A673 (cell line): ENCODE results near the gene INPP4B. TPM values are rescaled to one million over a fixed set of nuclear protein-coding genes. Genes with fewer than 3 reads are reported as not detected.

Experiments
- BruUV-seq: library from RNA; stranded (reverse); fragments of 400-500 nt; replicated peaks from 2 replicates; lab custom pipeline; 2021; lab: Mats Ljungman, UMichigan
- CTCF ChIA-PET: fragments of 300-600 bp; sonication (Branson Sonifier 250); formaldehyde crosslinking; loops from one replicate; lab custom pipeline; 2022; ENCODE audit warnings: antibody characterized with exemption; lab: Charles Lee
- POLR2A ChIA-PET: fragments of 300-600 bp; sonication (Branson Sonifier 250); formaldehyde crosslinking; loops from one replicate; lab custom pipeline; 2022; ENCODE audit warnings: antibody characterized with exemption; ENCODE audit not compliant: low non-redundant PET; lab: Charles Lee
- DNase-seq: peaks from one replicate; pipeline ENCODE4 v3.0.0-alpha.2; 2015; ENCODE audit warnings: low spot score
- H3K27ac ChIP-seq: fragments of 200-600 bp; sonication (generic); 2 replicates; pipeline ENCODE4 v1.5.1; 2016; ENCODE audit warnings: mixed run types, low read depth, mild to moderate bottlenecking, mixed read lengths, antibody characterized with exemption, low read length; ENCODE audit not compliant: poor library complexity, severe bottlenecking
- H3K27me3 ChIP-seq: fragments of 200-600 bp; sonication (generic); replicated peaks from 2 replicates; pipeline ENCODE4 v1.6.1; 2017; ENCODE audit warnings: mixed run types, low read depth, mild to moderate bottlenecking, mixed read lengths, antibody characterized with exemption, low read length; ENCODE audit not compliant: insufficient read depth, poor library complexity
- H3K36me3 ChIP-seq: fragments of 200-600 bp; sonication (generic); 2 replicates; pipeline ENCODE4 v1.6.1; 2016; ENCODE audit warnings: mixed run types, mild to moderate bottlenecking, mixed read lengths, antibody characterized with exemption, low read length; ENCODE audit not compliant: insufficient read depth, poor library complexity, severe bottlenecking
- H3K4me1 ChIP-seq: fragments of 200-600 bp; sonication (generic); 2 replicates; pipeline ENCODE4 v1.6.1; 2017; ENCODE audit warnings: mixed run types, mild to moderate bottlenecking, mixed read lengths, antibody characterized with exemption, low read length; ENCODE audit not compliant: insufficient read depth, poor library complexity, severe bottlenecking
- H3K4me3 ChIP-seq: fragments of 200-600 bp; sonication (generic); 2 replicates; pipeline ENCODE4 v1.5.1; 2016; ENCODE audit warnings: low read depth, mixed run types, mild to moderate bottlenecking, mixed read lengths, low read length; ENCODE audit not compliant: poor library complexity, severe bottlenecking
- H3K9me3 ChIP-seq: fragments of 200-600 bp; sonication (generic); 2 replicates; pipeline ENCODE4 v1.6.1; 2016; ENCODE audit warnings: mixed run types, low read depth, mild to moderate bottlenecking, mixed read lengths, antibody characterized with exemption, low read length; ENCODE audit not compliant: poor library complexity, severe bottlenecking
- EZH2 ChIP-seq: fragments of 200-600 bp; sonication (generic); IDR thresholded peaks from 2 replicates; pipeline ENCODE4 v1.6.1; 2017; ENCODE audit warnings: borderline replicate concordance, low read depth, mild to moderate bottlenecking, mixed read lengths, antibody characterized with exemption, low read length; ENCODE audit not compliant: poor library complexity, severe bottlenecking
- intact Hi-C: fragments of 100-400 bp; cut with micrococcal nuclease; formaldehyde crosslinking; loops from one replicate; pipeline ENCODE4 v1.10.0; 2022; ENCODE audit not compliant: unreplicated experiment
- total RNA-seq: library from RNA; stranded (reverse); gene quantifications from 2 replicates; pipeline ENCODE4 v1.2.3, GENCODE V29; 2021
- TF ChIP-seq, protein P1 (sequence below): fragments of 300-800, 200-600 bp; sonication (generic); conservative IDR thresholded peaks from 2 replicates; pipeline ENCODE4 v1.5.1; 2017; ENCODE audit warnings: low read depth, mild to moderate bottlenecking, antibody characterized with exemption, low read length, moderate library complexity, mixed read lengths

The INPP4B gene
- total RNA-seq, 1 experiment from 2014 or later, result 13.1 TPM

DNA sequence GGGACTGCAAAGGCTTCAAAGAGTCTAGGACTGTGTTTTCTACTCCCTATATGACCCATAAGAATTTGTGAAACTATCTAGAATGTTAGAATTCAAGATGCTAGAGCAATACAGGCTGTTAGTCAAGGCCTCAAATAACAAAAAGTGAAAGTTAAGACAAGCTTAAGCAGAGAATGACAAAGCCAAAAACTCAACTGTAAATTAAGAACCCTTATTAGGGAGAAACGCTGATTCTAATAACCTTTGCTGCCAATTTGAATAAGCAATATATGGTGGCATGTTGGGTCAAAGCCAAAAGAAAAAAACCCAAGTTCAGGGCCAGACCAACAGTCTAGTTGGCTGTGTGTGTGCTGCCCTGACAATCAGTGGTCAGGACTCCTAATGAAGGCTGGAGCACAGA is 160.0 kb downstream of the INPP4B start:
- POLR2A ChIA-PET, result no interaction called here
- no TSS peak for BruUV-seq
- no peaks in the 10 kb centered on the region for H3K4me1 ChIP-seq

DNA sequence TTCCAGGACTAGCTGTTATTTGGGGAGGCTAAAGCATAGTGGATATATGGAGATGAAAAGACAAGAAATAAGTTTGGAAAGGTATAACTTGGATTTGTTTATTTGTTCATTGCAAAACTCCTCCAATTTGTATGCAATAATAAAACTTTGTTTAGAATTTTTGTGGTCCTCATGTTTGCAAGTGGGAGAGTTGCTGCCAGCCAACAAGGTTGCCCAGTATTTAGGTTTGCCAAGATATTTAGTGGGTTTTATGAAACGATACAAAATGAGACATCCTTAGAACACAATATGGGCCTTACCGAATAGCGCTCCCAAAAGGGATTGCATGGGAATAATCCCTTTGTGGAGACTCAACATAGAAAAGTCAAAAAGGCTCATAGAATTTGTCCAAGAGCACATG is 162.1 kb downstream of the INPP4B start:
- H3K27me3 ChIP-seq, result no peaks in the 10 kb centered on the region
- BruUV-seq, result no TSS peak

More for the DNA sequence above, 160.0 kb downstream of the INPP4B start:
- H3K27ac ChIP-seq, result no peak overlapping the region
- CTCF ChIA-PET, result no interaction called here
- DNase-seq, result no peak
- H3K27me3 ChIP-seq, result no peaks in the 10 kb centered on the region
- TF ChIP-seq, protein P1, sequence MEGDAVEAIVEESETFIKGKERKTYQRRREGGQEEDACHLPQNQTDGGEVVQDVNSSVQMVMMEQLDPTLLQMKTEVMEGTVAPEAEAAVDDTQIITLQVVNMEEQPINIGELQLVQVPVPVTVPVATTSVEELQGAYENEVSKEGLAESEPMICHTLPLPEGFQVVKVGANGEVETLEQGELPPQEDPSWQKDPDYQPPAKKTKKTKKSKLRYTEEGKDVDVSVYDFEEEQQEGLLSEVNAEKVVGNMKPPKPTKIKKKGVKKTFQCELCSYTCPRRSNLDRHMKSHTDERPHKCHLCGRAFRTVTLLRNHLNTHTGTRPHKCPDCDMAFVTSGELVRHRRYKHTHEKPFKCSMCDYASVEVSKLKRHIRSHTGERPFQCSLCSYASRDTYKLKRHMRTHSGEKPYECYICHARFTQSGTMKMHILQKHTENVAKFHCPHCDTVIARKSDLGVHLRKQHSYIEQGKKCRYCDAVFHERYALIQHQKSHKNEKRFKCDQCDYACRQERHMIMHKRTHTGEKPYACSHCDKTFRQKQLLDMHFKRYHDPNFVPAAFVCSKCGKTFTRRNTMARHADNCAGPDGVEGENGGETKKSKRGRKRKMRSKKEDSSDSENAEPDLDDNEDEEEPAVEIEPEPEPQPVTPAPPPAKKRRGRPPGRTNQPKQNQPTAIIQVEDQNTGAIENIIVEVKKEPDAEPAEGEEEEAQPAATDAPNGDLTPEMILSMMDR, result no peak
- no peaks in the 10 kb centered on the region for H3K9me3 ChIP-seq
- H3K36me3 ChIP-seq, result no peaks in the 10 kb centered on the region
- H3K4me3 ChIP-seq, result no peak overlapping the region
- intact Hi-C loops, result no loop called here

DNA sequence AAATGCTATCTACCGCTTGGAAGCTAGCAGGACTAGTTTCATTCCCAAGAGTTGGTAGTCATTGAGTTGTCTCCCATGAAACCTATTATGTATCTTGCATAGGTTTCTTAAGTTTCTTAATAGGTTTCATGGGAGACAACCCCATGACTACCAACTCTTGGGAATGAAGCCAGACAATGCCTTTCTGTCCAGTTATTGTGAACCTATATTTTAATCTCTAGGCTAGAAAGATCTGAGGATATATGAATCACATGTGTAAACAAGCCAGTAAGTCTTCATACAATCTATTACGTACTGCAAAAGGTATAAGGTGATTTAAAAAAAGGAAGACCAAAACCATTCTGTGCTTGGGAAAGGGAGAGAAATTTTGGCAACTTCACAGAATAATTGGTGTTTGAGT is 162.6 kb downstream of the INPP4B start:
- POLR2A ChIA-PET, result no interaction called here

More for the DNA sequence above, 162.1 kb downstream of the INPP4B start:
- no peak for DNase-seq
- Histone ChIP-seq H3K36me3 (no peaks in the 10 kb centered on the region), H3K27ac (no peak overlapping the region), H3K4me1 (no peaks in the 10 kb centered on the region), H3K9me3 (no peaks in the 10 kb centered on the region), H3K4me3 (no peak overlapping the region)
- ChIA-PET CTCF (no interaction called here), POLR2A (no interaction called here)
- intact Hi-C loops, result no loop called here
- no peak for TF ChIP-seq EZH2
- TF ChIP-seq, protein P1, result no peak

More for the DNA sequence above, 162.6 kb downstream of the INPP4B start:
- Histone ChIP-seq H3K36me3 (no peaks in the 10 kb centered on the region), H3K4me3 (no peak overlapping the region), H3K9me3 (no peaks in the 10 kb centered on the region), H3K27ac (no peak overlapping the region), H3K27me3 (no peaks in the 10 kb centered on the region), H3K4me1 (no peaks in the 10 kb centered on the region)
- CTCF ChIA-PET, result no interaction called here
- no TSS peak for BruUV-seq
- TF ChIP-seq EZH2, result no peak
- TF ChIP-seq, protein P1, result no peak
- DNase-seq, result no peak
- intact Hi-C loops, result no loop called here
